H1 (cell line): ENCODE measurements around the gene KPNA4. TPM values are rescaled to one million over a fixed set of nuclear protein-coding genes. Genes with fewer than 3 reads are reported as not detected.

ENCODE experiments used
- CTCF ChIA-PET: fragments of 300-600 bp; sonication (Branson Sonifier 250); formaldehyde crosslinking; loops from one replicate; lab custom pipeline; 2021; ENCODE audit not compliant: partially characterized antibody; lab: Charles Lee
- POLR2A ChIA-PET: fragments of 300-600 bp; sonication (Branson Sonifier 250); formaldehyde crosslinking; loops from one replicate; lab custom pipeline; 2021; ENCODE audit warnings: inconsistent platforms; ENCODE audit not compliant: partially characterized antibody; lab: Charles Lee
- DNase-seq, 2 experiments: peaks; one replicate each; pipeline versions ENCODE4 v3.0.0 to v3.0.0-alpha.2; 2010 to 2022; ENCODE audit warnings: low spot score in 2 of 2, low read depth in 1 of 2, mixed read lengths in 1 of 2
- FAIRE-seq: peaks from 2 replicates; lab custom pipeline; 2011; peaks lifted over from hg19 to GRCh38; lab: Jason Lieb, UNC
- H2AFZ ChIP-seq: 2 replicates; pipeline ENCODE4 v1.8.1; 2012; ENCODE audit warnings: low read length, inconsistent platforms
- H2AK5ac ChIP-seq: 2 replicates; pipeline ENCODE4 v1.6.1; 2013; ENCODE audit warnings: low read depth, low read length
- H2BK120ac ChIP-seq: replicated peaks from 2 replicates; pipeline ENCODE3; 2013; ENCODE audit warnings: low read depth, low read length, inconsistent platforms
- H2BK12ac ChIP-seq: 2 replicates; pipeline ENCODE4 v1.6.1; 2013; ENCODE audit warnings: low read depth, low read length
- H2BK15ac ChIP-seq: 2 replicates; pipeline ENCODE4 v1.6.1; 2013; ENCODE audit warnings: low read length
- H2BK20ac ChIP-seq: 2 replicates; pipeline ENCODE4 v1.6.1; 2013; ENCODE audit warnings: low read length
- H2BK5ac ChIP-seq: 2 replicates; pipeline ENCODE4 v1.6.1; 2013; ENCODE audit warnings: low read depth, low read length
- H3K14ac ChIP-seq: 2 replicates; pipeline ENCODE4 v1.6.1; 2013; ENCODE audit warnings: inconsistent platforms; ENCODE audit not compliant: insufficient read length
- H3K18ac ChIP-seq: 2 replicates; pipeline ENCODE4 v1.6.1; 2013; ENCODE audit warnings: low read length; ENCODE audit errors: extremely low read depth
- H3K23ac ChIP-seq: 2 replicates; pipeline ENCODE4 v1.6.1; 2013; ENCODE audit warnings: inconsistent platforms; ENCODE audit not compliant: insufficient read length
- H3K23me2 ChIP-seq: 2 replicates; pipeline ENCODE4 v1.6.1; 2013; ENCODE audit warnings: low read depth, low read length
- H3K27ac ChIP-seq: 2 replicates; pipeline ENCODE4 v1.6.1; 2011; ENCODE audit warnings: low read depth, low read length, inconsistent platforms
- H3K27me3 ChIP-seq, 4 experiments: replicated peaks in 1 of 4; 1 replicate in 1 of 4; 2 replicates in 3 of 4; pipeline versions ENCODE4 v1.6.1 to v1.8.1; 2011 to 2013; ENCODE audit warnings: low read length in 3 of 4, mild to moderate bottlenecking in 3 of 4, inconsistent platforms in 2 of 4, mixed read lengths in 2 of 4, moderate library complexity in 1 of 4; ENCODE audit not compliant: control insufficient read depth in 3 of 4, insufficient read depth in 3 of 4; ENCODE audit errors: extremely low read depth in 1 of 4
- H3K36me3 ChIP-seq, 4 experiments: 2 replicates each; pipeline versions ENCODE4 v1.6.1 to v1.8.1; 2011 to 2013; ENCODE audit warnings: mild to moderate bottlenecking in 4 of 4, low read length in 3 of 4, moderate library complexity in 2 of 4, control low read depth in 1 of 4, inconsistent platforms in 1 of 4; ENCODE audit not compliant: insufficient read depth in 4 of 4, control insufficient read depth in 2 of 4
- H3K4ac ChIP-seq: replicated peaks from 2 replicates; pipeline ENCODE3; 2013; ENCODE audit warnings: low read length, low read depth, mixed read lengths, inconsistent platforms; ENCODE audit not compliant: insufficient read length
- H3K4me1 ChIP-seq, 4 experiments: replicated peaks in 1 of 4; 1 replicate in 1 of 4; 2 replicates in 3 of 4; pipeline versions ENCODE4 v1.6.1 to v1.8.1; 2011 to 2013; ENCODE audit warnings: low read length in 3 of 4, inconsistent platforms in 2 of 4, mixed read lengths in 1 of 4; ENCODE audit not compliant: insufficient read depth in 4 of 4, control insufficient read depth in 3 of 4
- H3K4me2 ChIP-seq, 2 experiments: 2 replicates each; pipeline versions ENCODE4 v1.6.1 to v1.8.1; 2011 to 2013; ENCODE audit warnings: low read depth in 2 of 2, low read length in 2 of 2, control low read depth in 1 of 2, inconsistent platforms in 1 of 2, mild to moderate bottlenecking in 1 of 2; ENCODE audit not compliant: insufficient read depth in 1 of 2
- H3K4me3 ChIP-seq, 4 experiments: fragments of 200-600, 300-600 bp in 1 of 4; sonication (generic), shearing (Covaris generic), sonication (Bioruptor Twin) in 1 of 4; 2 replicates each; pipeline versions ENCODE4 v1.5.1 to v1.8.1; 2011 to 2016; ENCODE audit warnings: low read length in 4 of 4, low read depth in 3 of 4, control low read depth in 2 of 4, inconsistent platforms in 2 of 4, mild to moderate bottlenecking in 2 of 4, mixed read lengths in 1 of 4, moderate library complexity in 1 of 4; ENCODE audit not compliant: insufficient read depth in 2 of 4; ENCODE audit errors: extremely low read depth in 1 of 4
- H3K56ac ChIP-seq: replicated peaks from 2 replicates; pipeline ENCODE3; 2013; ENCODE audit warnings: low read depth, mild to moderate bottlenecking, mixed read lengths, low read length, inconsistent platforms; ENCODE audit not compliant: insufficient read length
- H3K79me1 ChIP-seq: 2 replicates; pipeline ENCODE4 v1.6.1; 2013; ENCODE audit warnings: low read depth, low read length, control low read depth
- H3K79me2 ChIP-seq, 2 experiments: 2 replicates each; pipeline versions ENCODE4 v1.6.1 to v1.8.1; 2012 to 2013; ENCODE audit warnings: low read length in 2 of 2, mild to moderate bottlenecking in 2 of 2, inconsistent platforms in 1 of 2; ENCODE audit not compliant: insufficient read depth in 2 of 2, control insufficient read depth in 1 of 2
- H3K9ac ChIP-seq, 4 experiments: replicated peaks in 1 of 4; 1 replicate in 1 of 4; 2 replicates in 3 of 4; pipeline versions ENCODE4 v1.6.1 to v1.8.1; 2011 to 2013; ENCODE audit warnings: low read depth in 3 of 4, low read length in 3 of 4, control low read depth in 2 of 4, mild to moderate bottlenecking in 2 of 4, moderate library complexity in 2 of 4, inconsistent platforms in 1 of 4; ENCODE audit errors: extremely low read depth in 1 of 4
- H3K9me3 ChIP-seq, 2 experiments: 2 replicates each; pipeline versions ENCODE4 v1.6.1 to v1.8.1; 2012 to 2013; ENCODE audit warnings: mild to moderate bottlenecking in 2 of 2, moderate library complexity in 2 of 2, control low read depth in 1 of 2, inconsistent platforms in 1 of 2, low read depth in 1 of 2, low read length in 1 of 2, mixed read lengths in 1 of 2; ENCODE audit not compliant: insufficient read depth in 2 of 2
- H4K20me1 ChIP-seq, 2 experiments: replicated peaks in 1 of 2; 2 replicates each; pipeline versions ENCODE3 to v1.8.1; 2011 to 2013; ENCODE audit warnings: inconsistent platforms in 2 of 2, low read length in 2 of 2, mild to moderate bottlenecking in 1 of 2; ENCODE audit not compliant: insufficient read depth in 2 of 2, control insufficient read depth in 1 of 2
- H4K5ac ChIP-seq: 2 replicates; pipeline ENCODE4 v1.6.1; 2013; ENCODE audit warnings: low read length, low read depth, mixed read lengths, inconsistent platforms; ENCODE audit not compliant: insufficient read length
- H4K8ac ChIP-seq: 2 replicates; pipeline ENCODE4 v1.8.0; 2013; ENCODE audit warnings: mild to moderate bottlenecking, moderate library complexity, low read length, inconsistent platforms; ENCODE audit not compliant: insufficient read depth; ENCODE audit errors: extremely low read depth
- H4K91ac ChIP-seq: replicated peaks from 2 replicates; pipeline ENCODE3; 2013; ENCODE audit warnings: low read length, mixed read lengths, inconsistent platforms; ENCODE audit not compliant: insufficient read length
- ASH2L ChIP-seq: fragments of 200-600, 300-600 bp; sonication (generic); IDR thresholded peaks from one replicate; pipeline ENCODE4 v1.7.1; 2017; ENCODE audit warnings: low read length
- CBX5 ChIP-seq: fragments of 300-800, 300-1000 bp; sonication (generic); IDR thresholded peaks from 2 replicates; pipeline ENCODE4 v1.7.1; 2016; ENCODE audit warnings: antibody characterized with exemption, low read length, low read depth
- FOSL1 ChIP-seq: IDR thresholded peaks from 2 replicates; pipeline ENCODE4 v1.6.1; 2011; ENCODE audit warnings: mild to moderate bottlenecking, low read depth, low read length, moderate library complexity; ENCODE audit not compliant: insufficient read depth
- HDAC6 ChIP-seq: IDR thresholded peaks from one replicate; pipeline ENCODE4 v1.7.1; 2012; ENCODE audit warnings: low read depth, mild to moderate bottlenecking, inconsistent platforms, low read length, moderate library complexity
- KDM5A ChIP-seq: fragments of 200-600 bp; IDR thresholded peaks from 2 replicates; pipeline ENCODE4 v1.7.1; 2012; ENCODE audit warnings: mild to moderate bottlenecking, low read length, inconsistent platforms, mixed read lengths
- NRF1 ChIP-seq: IDR thresholded peaks from 2 replicates; pipeline ENCODE4 v1.6.1; 2011; ENCODE audit warnings: mild to moderate bottlenecking, low read depth, low read length, improper control_type of control experiment
- SP1 ChIP-seq: IDR thresholded peaks from 2 replicates; pipeline ENCODE4 v1.6.1; 2011; ENCODE audit warnings: low read depth, low read length
- SP2 ChIP-seq: IDR thresholded peaks from 2 replicates; pipeline ENCODE4 v1.6.1; 2012; ENCODE audit warnings: mild to moderate bottlenecking, low read length, inconsistent platforms
- SRF ChIP-seq: IDR thresholded peaks from 2 replicates; pipeline ENCODE4 v1.6.1; 2011; ENCODE audit warnings: mild to moderate bottlenecking, low read depth, low read length, moderate library complexity
- TAF7 ChIP-seq: optimal IDR thresholded peaks from 2 replicates; pipeline ENCODE3; 2011; ENCODE audit warnings: low read depth, mild to moderate bottlenecking, inconsistent platforms, low read length, moderate library complexity, borderline replicate concordance
- WGBS, 2 experiments: shearing (Covaris generic) in 1 of 2; methylation state at CpG; one replicate each; pipeline versions ENCODE4 v1.1.6 to v1.1.7; 2013 to 2015; ENCODE audit warnings: low lambda C conversion rate in 2 of 2, mixed read lengths in 2 of 2, inconsistent platforms in 1 of 2, low coverage in 1 of 2, missing lambda C conversion rate in 1 of 2; ENCODE audit not compliant: insufficient replicate concordance in 2 of 2, insufficient coverage in 1 of 2, insufficient read length in 1 of 2; ENCODE audit errors: extremely low coverage in 1 of 2, missing lambda C conversion rate in 1 of 2; 5-methylcytosine and 5-hydroxymethylcytosine counted together
- polyA plus RNA-seq, 7 experiments: library from polyadenylated mRNA; depleted of rRNA in 3 of 7; stranded (reverse) in 5 of 7; unstranded in 2 of 7; fragments of >200 nt in 5 of 7; fragments of 200-250 nt in 2 of 7; gene quantifications; 1 replicate in 5 of 7; 2 replicates in 1 of 7; 4 replicates in 1 of 7; pipeline versions ENCODE4 v1.2.1 to v1.2.3, GENCODE V29; 2011 to 2013; ENCODE audit warnings: missing spikeins in 2 of 7, mixed read lengths in 2 of 7
- total RNA-seq: library from RNA; stranded (reverse); fragmentation: NEBNext Ultra II Directional; extraction: Animal tissue kit (Norgen Biotek cat#: 25700); gene quantifications from 2 replicates; pipeline ENCODE4 v1.2.1, GENCODE V29; 2021

KPNA4 gene
- total and polyA plus RNA-seq, 2 of the 8 experiments (the other 6 are each of a cell fraction or from before 2014, with no cell fraction given), result 13.2 to 81.9 TPM

- Histone ChIP-seq H3K79me2 (peaks cover 8 to 35% of the 10 kb centered on the region in 2 experiments), H3K27ac (no peak overlapping the region), H4K5ac (no peak overlapping the region), H3K18ac (no peak overlapping the region), H3K4me3 (peak overlapping the region; percentile 74 to 91 (median 78)), H2BK20ac (no peak overlapping the region), H3K4me1 (peaks cover 0 to 4% (median 1%) of the 10 kb centered on the region in 4 experiments; a peak in 4 of 7 replicates), H3K56ac (no peak overlapping the region), H2BK12ac (no peak overlapping the region), H3K23me2 (peaks cover 8% of the 10 kb centered on the region; the same call in 1 of the 2 replicates), H3K4ac (no peak overlapping the region), H3K9ac (peak overlapping the region in 2 of 4 experiments; percentile 37 to 90; a peak in 2 of 7 replicates), H4K8ac (no peak overlapping the region), H3K36me3 (peaks cover 0 to 8% (median 4%) of the 10 kb centered on the region in 4 experiments; a peak in 2 of 8 replicates), H3K9me3 (peaks cover 7 to 8% of the 10 kb centered on the region in 2 experiments; a peak in 2 of 4 replicates), H3K27me3 (no peaks in the 10 kb centered on the region), H2BK120ac (no peak overlapping the region), H3K23ac (no peak overlapping the region), H4K91ac (no peak overlapping the region), H3K4me2 (peak overlapping the region; percentile 91 to 96), H4K20me1 (peaks cover 2 to 10% of the 10 kb centered on the region in 2 experiments), H3K79me1 (no peaks in the 10 kb centered on the region), H2AK5ac (no peak overlapping the region), H2BK15ac (no peak overlapping the region), H3K14ac (no peak overlapping the region), H2AFZ (no peak overlapping the region), H2BK5ac (no peak overlapping the region)
- DNase-seq (no peak), FAIRE-seq (no peak)
- ChIA-PET POLR2A (interaction anchor here (0.7 to 4.4 kb wide), 8 partner anchors 9 to 655 kb away, joined by 3 to 25 read pairs (median 4); partner anchors contain the start of genes NMD3, PPM1L and TRIM59), CTCF (interaction anchor here (0.8 to 1.2 kb wide), 2 partner anchors 14 to 15 kb away, joined by 4 to 5 read pairs; no protein-coding TSS in a partner anchor)
- TF ChIP-seq HDAC6 (no peak), NRF1 (no peak), SP2 (no peak), SP1 (no peak), FOSL1 (no peak), TAF7 (no peak), SRF (no peak), CBX5 (no peak), ASH2L (no peak), KDM5A (no peak)
- 47% methylated on average over 10 of the region's 10 CpGs; no CpG with 5 or more reads in 1 of the 2 experiments for WGBS, 2 experiments
Observed at GRCh38 chr3:160566499-160566898, 1.1 kb upstream of the KPNA4 start.
